Progenitor cell of endocrine pancreas (in vitro differentiated cells): ENCODE measurements around the gene NPPB. TPM values are rescaled to one million over a fixed set of nuclear protein-coding genes. Genes with fewer than 3 reads are reported as not detected.

Experiments used
- DNase-seq: peaks from one replicate; pipeline ENCODE4 v3.0.0; 2021; ENCODE audit warnings: low spot score; ENCODE audit not compliant: unreplicated experiment
- H3K27ac Mint-ChIP-seq: 2 replicates; pipeline ENCODE4 v1.8.0; 2021; ENCODE audit warnings: mild to moderate bottlenecking, moderate library complexity, mixed read lengths
- H3K27me3 Mint-ChIP-seq: 2 replicates; pipeline ENCODE4 v1.8.0; 2021; ENCODE audit warnings: mixed read lengths
- H3K36me3 Mint-ChIP-seq: 2 replicates; pipeline ENCODE4 v1.8.0; 2022; ENCODE audit warnings: mixed read lengths; ENCODE audit not compliant: insufficient read depth
- H3K4me1 Mint-ChIP-seq: 2 replicates; pipeline ENCODE4 v1.8.0; 2021; ENCODE audit warnings: low read depth, mixed read lengths
- H3K4me3 Mint-ChIP-seq: 2 replicates; pipeline ENCODE4 v1.8.0; 2021; ENCODE audit warnings: low read depth, mild to moderate bottlenecking, moderate library complexity, mixed read lengths
- H3K9me3 Mint-ChIP-seq: 2 replicates; pipeline ENCODE4 v1.8.0; 2021; ENCODE audit warnings: low read depth, mixed read lengths
- CTCF ChIP-seq: fragments of 200-600 bp; sonication (generic); IDR thresholded peaks from one replicate; pipeline ENCODE4 v1.5.0; 2021; ENCODE audit warnings: antibody characterized with exemption, mild to moderate bottlenecking; ENCODE audit not compliant: unreplicated experiment
- total RNA-seq: library from RNA; stranded (reverse); gene quantifications from 2 replicates; pipeline ENCODE4 v1.2.1, GENCODE V29; 2021

NPPB gene
- total RNA-seq, 1 donor from 2014 or later, result 5.3 TPM

GRCh38 chr1:11845641-11846335 lies 13.0 kb downstream of the NPPB start:
- DNase-seq, result no peak
- Mint-ChIP-seq H3K27ac (no peak overlapping the region), H3K9me3 (no peaks in the 10 kb centered on the region), H3K4me3 (no peak overlapping the region), H3K27me3 (no peaks in the 10 kb centered on the region), H3K36me3 (peaks cover 20% of the 10 kb centered on the region), H3K4me1 (no peaks in the 10 kb centered on the region)
- no peak for TF ChIP-seq CTCF

- no peaks in the 10 kb centered on the region for H3K27me3 Mint-ChIP-seq
- no peak overlapping the region for H3K27ac Mint-ChIP-seq
- TF ChIP-seq CTCF, result no peak
- no peak overlapping the region for H3K4me3 Mint-ChIP-seq
- no peaks in the 10 kb centered on the region for H3K9me3 Mint-ChIP-seq
- no peak for DNase-seq
- H3K4me1 Mint-ChIP-seq, result no peaks in the 10 kb centered on the region
- H3K36me3 Mint-ChIP-seq, result peaks cover 26% of the 10 kb centered on the region
Measured at GRCh38 chr1:11842154-11843041, 16.3 kb downstream of the NPPB start.

GRCh38 chr1:11841245-11842153 lies 17.2 kb downstream of the NPPB start:
- Mint-ChIP-seq H3K4me1 (no peaks in the 10 kb centered on the region), H3K27ac (no peak overlapping the region), H3K9me3 (no peaks in the 10 kb centered on the region), H3K36me3 (peaks cover 26% of the 10 kb centered on the region), H3K4me3 (no peak overlapping the region), H3K27me3 (no peaks in the 10 kb centered on the region)
- DNase-seq, result no peak
- TF ChIP-seq CTCF, result no peak

GRCh38 chr1:11839727-11840705 lies 18.7 kb downstream of the NPPB start:
- TF ChIP-seq CTCF, result no peak
- Mint-ChIP-seq H3K4me1 (no peaks in the 10 kb centered on the region), H3K9me3 (no peaks in the 10 kb centered on the region), H3K36me3 (peaks cover 25% of the 10 kb centered on the region), H3K4me3 (no peak overlapping the region), H3K27me3 (no peaks in the 10 kb centered on the region), H3K27ac (no peak overlapping the region)
- DNase-seq, result no peak
